ENCODE measurements around the gene MMP2. TPM values are rescaled to one million over a fixed set of nuclear protein-coding genes. Genes with fewer than 3 reads are reported as not detected.
A peak's percentile ranks its signal among the peaks of the same experiment; 100 is the strongest.

Gene MMP2
- total and polyA plus RNA-seq, 8 donors: 17.7 to 206 (median 96.7) TPM

DNA sequence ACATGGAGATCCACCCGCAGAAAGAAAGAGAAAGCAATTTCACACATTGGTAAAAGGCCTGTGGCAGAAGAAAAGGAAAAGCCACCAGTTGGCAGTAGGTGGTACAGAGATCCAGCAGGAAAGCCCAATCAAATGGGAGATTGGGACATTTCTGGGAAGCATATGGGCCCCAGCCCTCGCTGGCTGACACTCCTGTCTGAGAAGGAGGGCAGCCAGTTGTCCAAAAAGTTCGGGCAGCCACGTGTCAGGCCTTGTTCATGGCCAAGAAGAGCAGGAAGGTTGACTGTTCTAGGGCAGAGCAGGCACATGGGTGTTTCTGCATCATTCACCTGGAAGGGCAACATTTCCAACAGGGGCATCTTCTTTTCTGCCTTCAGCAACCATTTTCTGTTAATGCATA lies 45.0 kb upstream of the MMP2 start:
- no peaks in the 10 kb centered on the region for H3K9me3 ChIP-seq
- TF ChIP-seq POLR2A (IDR thresholded peaks at IDR 0.05) (no peak), EP300 (IDR thresholded peaks at IDR 0.05) (no peak), POLR2AphosphoS5 (IDR thresholded peaks at IDR 0.05) (no peak)
- TF ChIP-seq, protein P1, sequence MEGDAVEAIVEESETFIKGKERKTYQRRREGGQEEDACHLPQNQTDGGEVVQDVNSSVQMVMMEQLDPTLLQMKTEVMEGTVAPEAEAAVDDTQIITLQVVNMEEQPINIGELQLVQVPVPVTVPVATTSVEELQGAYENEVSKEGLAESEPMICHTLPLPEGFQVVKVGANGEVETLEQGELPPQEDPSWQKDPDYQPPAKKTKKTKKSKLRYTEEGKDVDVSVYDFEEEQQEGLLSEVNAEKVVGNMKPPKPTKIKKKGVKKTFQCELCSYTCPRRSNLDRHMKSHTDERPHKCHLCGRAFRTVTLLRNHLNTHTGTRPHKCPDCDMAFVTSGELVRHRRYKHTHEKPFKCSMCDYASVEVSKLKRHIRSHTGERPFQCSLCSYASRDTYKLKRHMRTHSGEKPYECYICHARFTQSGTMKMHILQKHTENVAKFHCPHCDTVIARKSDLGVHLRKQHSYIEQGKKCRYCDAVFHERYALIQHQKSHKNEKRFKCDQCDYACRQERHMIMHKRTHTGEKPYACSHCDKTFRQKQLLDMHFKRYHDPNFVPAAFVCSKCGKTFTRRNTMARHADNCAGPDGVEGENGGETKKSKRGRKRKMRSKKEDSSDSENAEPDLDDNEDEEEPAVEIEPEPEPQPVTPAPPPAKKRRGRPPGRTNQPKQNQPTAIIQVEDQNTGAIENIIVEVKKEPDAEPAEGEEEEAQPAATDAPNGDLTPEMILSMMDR (IDR thresholded peaks at IDR 0.05): no peak
- H3K4me1 ChIP-seq: peaks cover 0 to 10% (median 0%) of the 10 kb centered on the region in 4 donors
- intact Hi-C loops (cut with DNase I; ENCODE audit: low total_unique reads): no loop called here
- H3K27me3 ChIP-seq: peaks cover 0 to 6% (median 0%) of the 10 kb centered on the region in 3 donors
- H3K4me3 ChIP-seq: no peak overlapping the region
- no peak for DNase-seq
- H3K36me3 ChIP-seq: no peaks in the 10 kb centered on the region
- no peak overlapping the region for H3K27ac ChIP-seq
- 61 to 83% (median 77%) methylated on average over 4 of the region's 4 CpGs for WGBS, 5 donors

DNA sequence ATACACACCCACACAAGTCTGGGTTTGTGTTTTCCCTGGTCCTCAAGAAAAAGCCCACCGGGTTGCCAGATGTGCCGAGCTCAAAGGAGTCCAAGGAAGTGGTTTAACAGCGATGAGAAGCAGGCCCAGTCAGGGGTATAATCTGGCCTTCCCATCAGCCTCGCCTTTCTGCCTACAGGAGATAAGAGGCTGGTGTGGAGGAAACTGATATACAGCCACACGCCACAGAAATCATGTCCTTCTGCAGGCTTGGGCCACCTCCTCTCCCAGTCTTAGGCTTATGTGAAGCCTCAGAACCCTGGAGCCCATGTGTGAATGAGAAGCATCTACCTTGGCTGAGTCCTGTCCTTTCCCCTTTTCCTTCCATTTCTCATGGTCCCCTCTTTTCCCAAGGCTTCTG lies 43.6 kb upstream of the MMP2 start:
- TF ChIP-seq POLR2A (IDR thresholded peaks at IDR 0.05) (no peak), POLR2AphosphoS5 (IDR thresholded peaks at IDR 0.05) (no peak), EP300 (IDR thresholded peaks at IDR 0.05) (no peak)
- TF ChIP-seq, protein P1 (IDR thresholded peaks at IDR 0.05): no peak
- H3K36me3 ChIP-seq: no peaks in the 10 kb centered on the region
- H3K4me3 ChIP-seq: no peak overlapping the region
- DNase-seq: no peak
- H3K27ac ChIP-seq: no peak overlapping the region
- H3K9me3 ChIP-seq: no peaks in the 10 kb centered on the region
- intact Hi-C loops (cut with DNase I; ENCODE audit: low total_unique reads): no loop called here
- 35 to 59% (median 45%) methylated on average over 5 of the region's 5 CpGs for WGBS, 5 donors
- H3K27me3 ChIP-seq: peaks cover 0 to 11% (median 0%) of the 10 kb centered on the region in 3 donors
- H3K4me1 ChIP-seq: peaks cover 0 to 10% (median 0%) of the 10 kb centered on the region in 4 donors

DNA sequence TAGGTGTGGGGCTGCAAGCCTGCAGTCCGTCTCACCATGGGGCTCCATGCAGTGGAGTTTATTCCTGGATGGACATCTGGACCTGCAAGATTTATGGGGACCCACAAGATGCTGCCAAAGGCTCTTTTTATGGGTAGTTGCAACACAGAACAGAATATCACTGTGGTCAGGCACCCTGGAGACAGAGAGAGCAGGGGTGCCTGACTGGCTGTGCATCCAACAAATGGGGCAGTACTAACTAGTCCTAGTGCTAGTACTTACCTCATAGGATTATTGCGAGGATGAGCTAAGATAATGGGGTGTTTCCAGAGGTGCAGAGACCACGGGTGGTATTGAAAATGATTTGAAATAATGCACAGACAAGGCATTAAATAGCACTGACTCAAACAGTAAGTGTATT lies 42.4 kb upstream of the MMP2 start:
- intact Hi-C loops (cut with DNase I; ENCODE audit: low total_unique reads): no loop called here
- H3K4me1 ChIP-seq: peaks cover 0 to 10% (median 0%) of the 10 kb centered on the region in 4 donors
- TF ChIP-seq, protein P1 (IDR thresholded peaks at IDR 0.05): no peak
- no peak for TF ChIP-seq POLR2A (IDR thresholded peaks at IDR 0.05)
- no peak for TF ChIP-seq POLR2AphosphoS5 (IDR thresholded peaks at IDR 0.05)
- no peak for TF ChIP-seq EP300 (IDR thresholded peaks at IDR 0.05)
- H3K27me3 ChIP-seq: peaks cover 0 to 13% (median 0%) of the 10 kb centered on the region in 3 donors
- no peaks in the 10 kb centered on the region for H3K9me3 ChIP-seq
- H3K36me3 ChIP-seq: no peaks in the 10 kb centered on the region
- 81 to 87% (median 83%) methylated on average over 3 of the region's 3 CpGs for WGBS, 5 donors
- H3K27ac ChIP-seq: no peak overlapping the region
- no peak overlapping the region for H3K4me3 ChIP-seq
- no peak for DNase-seq

- Histone ChIP-seq H3K36me3 (no peaks in the 10 kb centered on the region), H3K27me3 (peaks cover 0 to 13% (median 0%) of the 10 kb centered on the region in 3 donors), H3K4me1 (peaks cover 0 to 10% (median 0%) of the 10 kb centered on the region in 4 donors), H3K4me3 (no peak overlapping the region), H3K9me3 (no peaks in the 10 kb centered on the region), H3K27ac (no peak overlapping the region)
- intact Hi-C loops (cut with DNase I; ENCODE audit: low total_unique reads): no loop called here
- TF ChIP-seq EP300 (IDR thresholded peaks at IDR 0.05): no peak
- TF ChIP-seq, protein P1 (IDR thresholded peaks at IDR 0.05): no peak
- TF ChIP-seq POLR2A (IDR thresholded peaks at IDR 0.05): no peak
- peak in 1 of 3 donors; percentile 5 for TF ChIP-seq POLR2AphosphoS5 (IDR thresholded peaks at IDR 0.05)
- DNase-seq: no peak
- WGBS, 5 donors: 43 to 73% (median 68%) methylated on average over 3 of the region's 3 CpGs
Observed at GRCh38 chr16:55437625-55438024, 41.4 kb upstream of the MMP2 start.
